ENCODE measurements around the gene ARPC5L. TPM values are rescaled to one million over a fixed set of nuclear protein-coding genes. Genes with fewer than 3 reads are reported as not detected.

Gene ARPC5L
- total RNA-seq, 1 donor from 2014 or later, result 28.5 TPM

- TF ChIP-seq CTCF (IDR thresholded peaks at IDR 0.05; ENCODE audit: unreplicated experiment), result no peak
- no peaks in the 10 kb centered on the region for H3K27me3 Mint-ChIP-seq (ENCODE audit: low read depth)
- peaks cover 6% of the 10 kb centered on the region for H3K36me3 Mint-ChIP-seq
- no peaks in the 10 kb centered on the region for H3K9me3 Mint-ChIP-seq
- H3K4me3 Mint-ChIP-seq, result no peak overlapping the region
- DNase-seq (ENCODE audit: low spot score in 2 of 2, unreplicated experiment in 2 of 2), result no peak
- peaks cover 25% of the 10 kb centered on the region for H3K4me1 Mint-ChIP-seq
- H3K27ac Mint-ChIP-seq, result no peak overlapping the region
Measured at GRCh38 chr9:124858330-124859046, 3.4 kb upstream of the ARPC5L start.

- no peak for DNase-seq (ENCODE audit: low spot score in 2 of 2, unreplicated experiment in 2 of 2)
- Mint-ChIP-seq H3K27me3 (ENCODE audit: low read depth) (no peaks in the 10 kb centered on the region), H3K4me1 (peaks cover 27% of the 10 kb centered on the region), H3K27ac (peak overlapping the region; percentile 87), H3K4me3 (peak overlapping the region; percentile 94), H3K36me3 (peaks cover 6% of the 10 kb centered on the region), H3K9me3 (no peaks in the 10 kb centered on the region)
- no peak for TF ChIP-seq CTCF (IDR thresholded peaks at IDR 0.05; ENCODE audit: unreplicated experiment)
Measured at GRCh38 chr9:124859803-124860581, 1.9 kb upstream of the ARPC5L start.

GRCh38 chr9:124860582-124861341 is 1.2 kb upstream of the ARPC5L start:
- Mint-ChIP-seq H3K27ac (peak overlapping the region; percentile 99), H3K4me3 (peak overlapping the region; percentile 94), H3K27me3 (ENCODE audit: low read depth) (no peaks in the 10 kb centered on the region), H3K36me3 (peaks cover 6% of the 10 kb centered on the region), H3K9me3 (no peaks in the 10 kb centered on the region), H3K4me1 (peaks cover 27% of the 10 kb centered on the region)
- no peak for DNase-seq (ENCODE audit: low spot score in 2 of 2, unreplicated experiment in 2 of 2)
- peak; percentile 1 for TF ChIP-seq CTCF (IDR thresholded peaks at IDR 0.05; ENCODE audit: unreplicated experiment)

- Mint-ChIP-seq H3K27ac (peak overlapping the region; percentile 81), H3K27me3 (ENCODE audit: low read depth) (no peaks in the 10 kb centered on the region), H3K4me3 (peak overlapping the region; percentile 51), H3K36me3 (peaks cover 6% of the 10 kb centered on the region), H3K4me1 (peaks cover 39% of the 10 kb centered on the region), H3K9me3 (no peaks in the 10 kb centered on the region)
- no peak for DNase-seq (ENCODE audit: low spot score in 2 of 2, unreplicated experiment in 2 of 2)
- TF ChIP-seq CTCF (IDR thresholded peaks at IDR 0.05; ENCODE audit: unreplicated experiment), result no peak
Measured at GRCh38 chr9:124863371-124863871, 1.5 kb downstream of the ARPC5L start.

Measured in mesothelial cell of epicardium (in vitro differentiated cells).